ENCODE data around the gene WFDC1.

The WFDC1 gene

DNA sequence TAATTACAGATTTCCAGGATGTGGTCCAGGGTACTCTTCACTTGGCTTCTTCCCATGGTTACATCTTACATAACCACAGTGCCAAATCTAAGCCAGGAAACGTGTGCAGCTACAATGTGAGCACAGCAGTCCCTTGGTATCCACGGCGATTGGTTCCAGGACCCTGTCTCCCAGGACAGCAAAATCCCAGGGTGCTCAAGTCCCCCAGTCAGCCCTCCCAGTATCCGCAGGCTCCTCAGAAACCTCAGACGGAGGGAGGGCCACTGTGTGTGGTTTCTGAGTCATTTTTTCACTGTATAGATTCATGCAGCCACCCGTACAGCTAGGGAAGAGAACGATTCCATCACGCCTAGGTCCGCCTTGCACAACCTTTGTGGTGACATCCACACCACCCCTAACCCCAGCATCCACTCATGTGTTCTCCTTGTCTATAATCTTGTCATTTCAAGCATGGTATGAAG lies 62.5 kb downstream of the WFDC1 start:
- DNase-seq: no peak

DNA sequence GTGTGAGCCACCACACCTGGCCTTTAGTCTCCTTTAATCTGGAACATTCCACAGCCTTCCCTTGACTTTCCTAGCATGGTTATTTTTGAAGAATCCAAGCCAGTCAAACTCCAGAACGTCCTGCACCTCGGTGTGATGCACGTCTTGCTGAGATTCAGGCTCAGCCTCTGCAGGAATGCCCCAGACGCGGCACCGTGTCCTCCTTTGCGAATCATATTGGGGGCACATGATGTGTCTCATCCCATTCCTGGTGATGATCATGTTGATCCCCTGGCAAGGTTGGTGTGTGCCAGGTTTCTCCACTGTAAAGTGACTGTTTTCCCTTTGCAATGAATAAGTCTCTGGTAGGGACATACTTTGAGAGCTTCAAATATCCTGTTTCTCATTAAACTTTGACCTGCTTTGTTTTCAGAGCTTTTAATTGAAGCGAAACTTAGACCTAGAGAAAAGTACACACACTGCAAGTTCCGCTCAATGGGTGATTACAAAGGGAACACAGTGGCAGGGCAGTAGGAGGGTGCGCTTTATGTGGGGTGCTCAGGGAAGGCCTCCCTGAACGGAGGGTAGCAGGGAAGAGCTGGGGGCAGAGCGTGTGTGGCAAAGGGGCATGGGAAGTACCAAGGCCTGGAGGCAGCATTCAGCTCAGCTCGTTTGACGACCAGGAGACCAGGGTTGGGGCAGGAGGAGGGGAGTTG lies 64.1 kb downstream of the WFDC1 start:
- no peak for DNase-seq

DNA sequence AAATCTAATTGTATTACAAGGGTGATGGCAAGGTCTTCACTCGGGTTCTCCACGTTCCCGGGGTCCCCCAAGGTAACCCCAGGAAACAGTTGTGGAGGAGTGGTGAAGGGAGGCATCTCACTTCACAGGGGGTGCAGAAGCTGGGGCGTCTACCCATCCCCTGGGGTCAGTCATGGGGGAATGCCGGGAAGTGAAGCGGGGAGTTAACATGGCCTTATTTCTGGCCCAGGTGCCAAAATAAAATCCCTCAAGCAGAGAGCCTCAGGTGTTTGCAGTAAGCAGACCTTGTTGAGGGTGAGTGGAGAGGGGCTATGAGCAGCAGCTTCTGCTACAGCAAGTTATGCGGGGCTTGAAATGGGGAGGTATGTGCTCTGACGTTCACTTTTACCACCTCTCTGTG lies 64.6 kb downstream of the WFDC1 start:
- DNase-seq: no peak

DNA sequence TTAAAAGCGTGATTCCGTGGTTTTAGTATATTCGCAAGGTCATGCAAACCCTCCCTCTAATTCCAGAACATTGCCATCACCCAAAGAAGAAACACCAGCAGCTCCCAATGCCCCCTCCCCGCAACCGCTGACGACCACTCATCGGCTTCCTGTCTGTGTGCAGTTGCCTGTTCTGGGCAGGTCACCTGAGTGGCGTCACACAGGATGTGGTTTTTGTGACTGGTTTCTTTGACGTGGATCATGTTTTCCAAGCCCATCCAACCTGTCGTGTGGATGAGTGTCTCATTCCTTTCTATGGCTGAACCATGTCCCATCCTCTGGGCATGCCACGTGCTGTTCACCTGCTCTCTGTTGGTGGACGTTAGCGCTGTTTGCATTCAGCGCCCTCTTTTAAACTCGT lies 65.5 kb downstream of the WFDC1 start:
- DNase-seq: no peak

DNA sequence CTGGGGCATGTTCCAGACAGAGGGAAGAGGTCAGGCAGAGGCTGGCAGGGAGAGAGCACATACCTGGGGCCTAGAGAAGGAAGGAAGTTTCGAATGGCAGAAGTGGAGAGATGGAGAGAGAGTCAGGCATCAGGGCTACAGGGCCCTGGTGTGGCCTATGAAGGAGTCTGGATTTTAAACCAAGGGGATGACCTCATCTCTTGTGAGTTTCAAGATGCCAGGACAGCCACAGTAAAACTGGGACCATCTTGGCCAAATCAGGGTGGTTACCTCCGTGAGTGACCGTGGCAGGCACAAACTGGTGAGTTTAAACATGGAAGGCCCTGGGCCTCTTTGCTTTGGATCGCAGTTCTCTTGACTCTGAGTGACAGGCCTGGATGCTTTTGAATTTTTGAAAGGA lies 66.1 kb downstream of the WFDC1 start:
- no peak for DNase-seq

DNA sequence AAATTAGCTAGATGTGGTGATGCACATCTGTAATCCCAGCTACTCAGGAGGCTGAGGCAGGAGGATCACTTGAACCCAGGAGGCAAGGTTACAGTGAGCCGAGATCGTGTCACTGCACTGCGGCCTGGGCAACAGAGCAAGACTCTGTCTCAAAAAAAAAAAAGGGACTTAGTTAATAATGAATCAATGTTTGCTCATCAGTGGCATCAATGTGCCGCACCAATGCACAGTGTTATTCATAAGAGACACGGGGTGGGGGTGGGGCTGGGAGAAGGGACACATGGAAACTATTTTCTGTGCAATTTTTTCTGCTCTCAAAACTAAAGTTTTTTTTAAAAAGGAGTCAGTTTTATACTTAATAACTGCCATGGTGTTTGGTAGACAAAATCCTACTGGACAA lies 66.9 kb downstream of the WFDC1 start:
- DNase-seq: no peak

DNA sequence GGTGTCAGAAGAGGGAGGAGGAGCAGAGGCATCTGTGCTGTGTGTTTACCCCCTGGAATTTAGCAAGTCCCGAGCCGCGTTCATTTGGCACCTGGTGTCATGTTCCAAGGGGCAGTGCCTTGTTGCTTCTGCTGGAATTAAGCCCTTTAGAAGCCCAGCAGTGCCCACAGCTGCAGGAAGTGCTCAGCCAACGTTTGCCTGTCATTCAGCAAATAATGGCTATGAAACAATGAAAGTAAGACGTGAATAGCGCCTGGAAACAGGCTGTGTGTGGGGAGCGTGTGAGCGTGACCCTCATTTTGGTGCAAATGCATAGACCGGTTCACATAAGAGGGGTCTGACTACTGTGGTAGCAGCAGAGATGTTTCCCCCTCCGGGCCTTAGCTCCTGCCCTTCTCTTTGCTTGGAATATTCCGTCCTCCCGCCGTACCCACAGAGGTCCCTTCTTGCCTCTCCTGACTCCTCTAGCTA lies 67.8 kb downstream of the WFDC1 start:
- DNase-seq: no peak

DNA sequence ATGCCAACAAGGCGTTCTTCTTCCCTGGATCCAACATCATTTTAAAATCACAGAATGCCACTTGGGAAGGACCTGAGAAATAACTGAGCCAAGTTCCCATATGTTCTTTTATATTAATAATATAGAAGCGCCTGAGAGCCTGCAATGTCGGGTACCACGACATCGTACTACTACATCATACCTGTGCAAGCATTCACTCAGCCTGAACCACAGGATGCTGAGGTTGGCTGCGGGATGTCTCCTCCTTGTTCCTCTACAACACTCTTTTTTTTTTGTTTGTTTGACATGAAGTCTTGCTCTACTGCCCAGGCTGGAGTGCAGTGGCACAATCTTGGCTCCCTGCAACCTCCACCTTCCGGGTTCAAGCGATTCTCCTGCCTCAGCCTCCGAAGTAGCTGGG lies 71.5 kb downstream of the WFDC1 start:
- DNase-seq: no peak

DNA sequence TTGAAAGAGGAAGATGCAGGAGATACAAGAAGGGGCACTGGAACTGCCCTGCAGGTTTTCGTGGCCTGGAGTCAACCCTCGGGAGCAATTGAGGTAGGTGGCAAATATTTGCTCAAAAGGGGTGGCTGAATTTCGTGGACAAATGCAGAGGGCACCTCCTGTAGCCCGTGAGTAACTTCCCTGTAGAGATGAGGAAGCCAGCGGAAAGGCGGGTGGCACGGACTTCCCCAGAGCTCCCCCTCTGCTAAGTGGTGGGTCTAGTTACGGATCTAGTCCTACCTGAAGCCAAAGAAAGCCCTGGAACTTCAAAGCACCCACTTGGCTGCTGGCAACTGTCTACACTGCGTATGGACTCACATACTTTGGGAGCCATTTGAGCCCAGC lies 72.6 kb downstream of the WFDC1 start:
- DNase-seq: no peak

DNA sequence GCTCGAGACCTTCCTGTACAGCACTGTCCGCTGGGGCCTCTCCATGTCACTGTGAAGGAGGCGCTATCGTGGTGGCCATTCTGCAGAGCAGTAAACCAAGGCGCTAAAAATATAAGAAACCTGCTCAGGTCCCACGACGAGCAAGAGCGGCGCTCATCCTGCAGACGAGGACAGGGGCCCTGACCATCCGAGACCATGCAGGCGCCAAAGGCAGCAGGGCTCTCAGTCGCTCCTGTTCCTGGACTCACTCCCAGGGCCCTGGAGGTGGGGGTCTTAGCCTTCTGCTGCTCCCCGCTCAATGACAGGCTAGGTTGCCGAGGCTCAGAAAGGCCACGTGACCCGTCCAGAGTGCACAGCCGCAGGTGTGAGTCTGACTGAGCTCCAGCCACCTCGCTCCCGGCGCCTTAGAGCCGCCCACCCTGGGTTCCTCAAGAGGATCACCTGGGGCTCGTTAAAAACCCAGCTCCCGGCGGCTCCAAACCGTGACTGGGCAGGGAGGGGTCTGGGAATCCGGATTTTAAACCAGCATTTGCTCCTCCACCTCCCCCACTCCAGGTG lies 73.2 kb downstream of the WFDC1 start:
- DNase-seq: no peak

DNA sequence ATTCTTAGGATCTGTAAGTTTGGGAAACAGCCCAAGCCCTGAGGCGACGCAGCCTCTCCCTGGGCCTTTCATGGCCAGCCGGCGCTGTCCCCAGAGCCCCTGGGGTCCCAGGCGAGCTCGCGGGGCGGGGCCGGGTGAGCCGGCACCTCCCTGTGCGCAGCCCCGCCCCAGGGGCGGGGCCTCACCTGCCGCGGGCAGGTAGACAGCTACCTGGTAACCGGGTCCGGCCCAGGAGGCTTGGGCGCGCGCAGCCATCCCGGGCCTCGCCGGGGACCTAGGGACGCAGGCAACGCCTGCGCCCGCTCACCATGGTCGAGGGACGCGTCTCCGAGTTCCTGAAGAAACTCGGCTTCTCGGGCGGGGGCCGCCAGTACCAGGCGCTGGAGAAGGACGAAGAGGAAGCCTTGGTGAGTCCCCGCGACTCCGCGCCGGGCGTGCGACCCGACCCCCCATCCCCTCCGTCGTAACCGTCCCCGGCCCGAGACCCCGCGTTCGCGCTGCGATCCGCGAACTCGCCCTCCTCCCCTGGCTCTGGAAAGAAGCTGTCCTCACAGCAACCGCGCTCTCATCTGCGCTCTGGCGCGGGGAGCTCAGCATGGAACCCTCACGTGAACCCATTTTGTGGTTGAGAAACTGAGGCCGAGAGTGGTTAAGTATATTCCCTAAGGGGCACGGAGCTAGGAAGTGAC lies 73.8 kb downstream of the WFDC1 start, which contains the start of gene ATP2C2:
Gene ATP2C2 (plus strand): TSS at position 231 of the 689 bp plus-strand sequence. CDS start 78 bp downstream, at position 309.
- DNase-seq: no peak

DNA sequence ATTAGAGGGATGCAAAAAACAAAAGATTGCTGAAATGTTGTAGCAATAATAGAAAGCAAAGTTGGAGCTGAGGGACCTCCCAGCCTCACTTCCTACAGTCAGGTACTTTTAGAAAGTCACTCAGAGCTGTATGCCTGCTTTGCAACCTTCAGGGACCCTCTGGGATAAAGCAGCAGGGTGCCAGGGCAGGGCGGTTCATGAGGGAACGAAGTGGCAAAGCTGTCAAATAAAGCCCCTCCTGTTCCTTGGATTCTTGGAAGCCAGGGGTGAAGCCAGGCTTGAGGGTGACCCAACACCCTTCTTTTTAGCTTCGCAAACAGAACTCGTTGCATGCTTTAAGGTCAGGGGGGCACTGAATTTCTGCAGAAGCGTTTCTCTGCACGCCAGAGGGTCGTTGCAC lies 74.4 kb downstream of the WFDC1 start:
- DNase-seq: no peak

DNA sequence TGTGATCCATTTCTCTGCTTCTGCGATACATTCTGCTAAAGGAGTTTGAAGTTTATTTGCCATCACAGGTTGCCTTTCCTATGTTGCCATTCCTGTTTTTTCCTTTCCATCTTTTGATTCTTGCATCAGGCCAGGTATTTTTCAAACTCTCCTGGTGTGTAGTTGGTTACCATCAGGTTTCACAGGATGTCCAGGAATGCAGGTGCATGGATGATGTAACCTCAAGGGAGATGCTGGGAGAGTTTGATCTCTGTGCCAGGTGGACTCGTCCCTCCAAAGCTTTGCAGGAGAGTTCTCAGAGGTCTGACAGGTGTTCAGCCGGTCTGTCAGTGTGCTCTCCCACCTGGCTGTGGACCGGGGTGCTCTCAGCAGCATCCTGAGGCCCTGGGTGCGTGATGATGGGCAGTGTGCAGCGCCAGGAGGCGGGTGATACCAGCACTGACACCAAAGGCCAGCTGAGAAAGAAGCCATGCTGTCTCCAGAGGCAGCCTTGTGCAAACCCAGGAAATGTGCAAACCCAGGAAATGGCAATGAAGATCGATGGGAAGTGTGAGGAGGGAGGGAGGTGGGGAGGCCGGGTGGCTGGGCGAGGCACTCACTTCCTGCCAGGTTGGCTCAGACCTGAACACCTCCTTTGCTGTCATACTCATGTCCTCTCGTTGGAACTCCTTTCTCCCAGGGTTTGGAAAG lies 75.4 kb downstream of the WFDC1 start:
- no peak for DNase-seq

DNA sequence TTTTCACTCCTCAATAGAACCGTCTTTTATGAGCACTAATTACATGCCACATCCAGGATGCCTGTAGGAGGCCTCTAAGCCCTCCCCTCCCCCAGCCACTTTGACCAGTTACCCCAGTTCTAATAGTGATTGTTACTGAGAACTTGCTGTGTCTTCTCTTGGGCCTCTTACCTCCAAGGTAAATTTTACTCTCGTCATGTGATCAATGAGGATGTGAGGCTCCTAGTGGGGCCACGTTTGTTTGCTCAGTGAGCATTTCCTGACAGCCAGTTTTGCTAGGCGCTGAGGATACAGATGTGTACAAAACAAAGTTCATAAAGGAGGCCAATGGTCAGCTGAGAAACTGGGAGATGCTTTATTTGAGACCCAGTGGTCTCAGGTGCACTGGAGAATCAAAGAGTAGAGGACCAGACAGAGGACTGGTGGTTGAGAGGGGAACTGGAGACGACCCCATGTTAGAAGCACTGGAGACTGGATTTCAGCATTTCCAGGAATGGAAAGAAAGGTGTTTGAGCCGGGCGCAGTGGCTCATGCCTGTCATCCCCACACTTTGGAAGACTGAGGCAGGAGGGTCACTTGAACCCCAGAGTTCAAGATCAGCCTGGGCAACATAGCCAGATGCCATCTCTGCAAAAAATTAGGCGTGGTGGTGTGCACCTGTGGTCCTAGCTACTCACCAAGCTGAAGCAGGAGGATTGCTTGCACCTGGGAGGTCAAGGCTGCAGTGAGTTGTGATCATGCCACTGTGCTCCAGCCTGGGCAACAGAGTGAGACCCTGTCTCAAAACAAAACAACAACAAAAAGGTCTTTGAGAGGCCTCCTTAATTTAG lies 76.3 kb downstream of the WFDC1 start:
- DNase-seq: no peak

DNA sequence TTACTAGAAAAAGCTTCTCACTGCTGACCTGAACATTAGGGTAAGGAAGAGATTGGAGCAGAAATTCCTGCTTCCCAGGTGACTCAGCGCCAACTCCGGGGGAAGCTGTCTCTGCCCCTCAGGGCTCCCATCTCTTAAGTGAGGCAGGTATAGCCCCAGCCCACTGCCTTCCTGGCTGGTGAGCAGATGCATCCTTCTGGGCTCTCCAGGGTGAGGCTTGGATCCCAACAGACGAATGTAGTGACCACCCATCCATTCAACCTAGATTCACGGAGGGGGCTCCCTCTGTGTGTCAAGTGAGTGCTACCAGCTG lies 76.8 kb downstream of the WFDC1 start:
- no peak for DNase-seq

DNA sequence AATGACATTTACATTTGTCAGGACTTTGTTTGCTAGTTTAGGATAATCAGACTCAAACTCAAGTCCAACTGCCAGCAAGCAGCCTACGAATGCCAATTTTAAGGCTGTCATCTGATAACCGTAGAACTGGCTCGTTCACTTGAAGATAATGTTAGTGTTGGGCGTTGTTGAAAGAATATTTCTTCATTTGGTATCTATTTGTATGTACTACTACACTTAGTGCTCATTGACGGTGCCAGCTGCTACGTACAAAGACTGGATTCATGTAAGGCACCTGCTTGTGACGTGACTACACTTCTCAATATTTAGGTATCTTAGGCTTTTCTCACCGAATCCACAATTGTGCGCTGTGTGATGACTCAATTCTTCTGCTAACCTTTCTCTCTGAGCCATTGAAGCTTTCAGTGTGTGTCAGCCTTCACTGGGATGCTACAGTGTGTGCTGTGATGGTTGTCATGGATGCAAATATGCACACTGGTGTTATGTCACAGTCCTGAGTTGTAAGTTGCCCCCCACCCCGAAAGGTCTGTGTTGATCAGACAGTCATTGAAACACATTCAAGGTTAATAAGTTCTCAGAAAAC lies 79.3 kb downstream of the WFDC1 start:
- no peak for DNase-seq

DNA sequence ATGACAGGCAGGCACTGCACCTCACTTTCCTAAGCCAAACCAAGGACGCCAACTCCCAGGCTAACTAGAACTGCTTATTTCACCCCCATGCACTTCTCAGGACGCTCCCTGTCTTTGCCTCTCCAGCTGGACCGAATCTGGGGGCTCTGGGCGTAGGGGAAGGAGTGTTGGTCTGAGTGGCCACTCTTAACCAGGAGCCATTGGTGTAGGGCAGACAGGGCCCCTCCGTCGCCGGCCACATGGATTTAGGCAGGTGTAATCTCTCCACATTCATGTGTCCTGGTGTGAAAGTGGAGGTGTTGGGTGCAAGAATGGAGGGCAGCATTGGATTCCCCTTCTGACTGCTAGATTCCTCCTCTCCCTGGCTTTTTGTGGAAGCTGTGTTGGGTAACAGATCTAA lies 83.4 kb downstream of the WFDC1 start:
- no peak for DNase-seq

DNA sequence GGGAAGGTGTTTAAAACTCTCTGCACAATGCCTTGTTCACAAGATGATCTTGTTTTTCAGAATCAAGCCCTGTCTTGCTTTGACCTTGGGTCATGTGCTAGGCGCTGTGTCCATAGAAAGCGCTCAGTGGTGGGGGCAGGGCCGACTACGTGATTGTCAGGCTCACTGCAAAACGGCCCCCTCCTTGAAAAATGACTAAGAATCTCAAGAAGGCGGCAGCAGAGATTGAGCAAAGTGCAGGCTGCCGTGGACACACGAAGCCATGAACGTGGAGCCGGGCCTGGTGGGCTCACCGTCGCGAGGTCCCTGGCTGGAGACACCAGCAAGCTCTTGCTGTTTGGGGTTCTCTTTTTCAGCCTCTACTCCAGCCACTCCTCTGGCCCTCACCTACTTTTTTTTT lies 83.9 kb downstream of the WFDC1 start:
- DNase-seq: no peak

DNA sequence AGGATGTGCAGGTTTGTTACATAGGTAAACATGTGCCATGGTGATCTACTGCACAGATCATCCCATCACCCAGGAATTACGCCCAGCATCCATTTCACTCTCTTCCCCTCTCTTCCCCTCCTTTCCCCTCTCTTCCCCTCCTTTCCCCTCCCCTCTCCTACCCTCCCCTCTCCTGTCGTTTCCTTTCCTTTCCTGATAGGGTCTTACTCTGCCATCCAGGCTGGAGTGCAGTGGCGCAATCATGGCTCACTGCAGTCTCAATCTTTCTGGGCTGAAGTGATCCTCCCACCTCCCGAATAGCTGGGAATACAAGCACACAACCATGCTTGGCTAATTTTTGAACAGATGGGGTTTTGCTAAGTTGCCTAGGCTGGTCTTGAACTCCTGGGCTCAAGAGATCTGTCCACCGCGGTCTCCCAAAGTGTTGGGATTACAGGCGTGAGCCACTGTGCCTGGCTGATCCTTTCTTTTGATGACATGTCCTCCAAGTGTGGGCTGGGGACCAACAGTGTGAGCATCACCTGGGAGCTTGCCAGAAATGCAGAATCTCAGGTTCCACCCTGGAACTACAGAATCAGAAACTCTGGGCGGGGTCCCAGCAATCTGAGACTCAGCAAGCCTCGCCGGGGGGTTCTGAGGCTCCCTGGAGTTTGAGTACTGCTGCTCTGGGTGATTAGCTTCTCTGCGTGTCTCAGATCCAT lies 84.5 kb downstream of the WFDC1 start:
- DNase-seq: no peak
